ENCODE data around the gene CCDC146. TPM values are rescaled to one million over a fixed set of nuclear protein-coding genes. Genes with fewer than 3 reads are reported as not detected.
"Not testable (repeated sequence)": the region's sequence is repeated elsewhere in the genome, so short reads cannot be mapped to it uniquely, and the experiment has no call there.

CCDC146 gene
- total RNA-seq, 1 experiment from 2014 or later: 3.3 TPM

DNA sequence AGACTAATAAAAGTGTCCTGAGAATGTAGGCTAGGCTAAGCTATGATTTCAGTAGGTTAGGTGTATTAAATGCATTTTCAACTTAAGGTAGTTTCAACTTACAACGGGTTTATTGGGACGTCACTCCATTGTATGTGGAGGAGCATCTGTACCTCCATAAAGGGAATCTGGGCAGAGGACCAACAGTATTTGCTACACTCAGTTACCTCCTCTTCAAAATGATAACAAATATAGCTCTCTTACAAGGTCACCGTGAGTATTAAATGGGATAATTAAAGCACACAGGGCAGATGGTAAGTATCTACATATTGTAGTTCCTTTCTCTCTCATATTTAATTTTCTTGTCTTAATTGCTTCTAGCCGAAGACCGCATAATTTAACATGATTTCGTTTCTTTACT lies 136.2 kb downstream of the CCDC146 start:
- in situ Hi-C loops (cut with HindIII; ENCODE audit: low pct_unique_long_range_greater_than_20kb, low sequenced_read_pairs): no loop called here
- DNase-seq (ENCODE audit: low read depth): no peak

GRCh38 chr7:77262316-77262715 lies 139.9 kb downstream of the CCDC146 start:
- in situ Hi-C loops (cut with HindIII; ENCODE audit: low pct_unique_long_range_greater_than_20kb, low sequenced_read_pairs): no loop called here
- no peak for DNase-seq (ENCODE audit: low read depth)

GRCh38 chr7:77265666-77266065 lies 143.3 kb downstream of the CCDC146 start:
- in situ Hi-C loops (cut with HindIII; ENCODE audit: low pct_unique_long_range_greater_than_20kb, low sequenced_read_pairs): no loop called here
- DNase-seq (ENCODE audit: low read depth): no peak

DNA sequence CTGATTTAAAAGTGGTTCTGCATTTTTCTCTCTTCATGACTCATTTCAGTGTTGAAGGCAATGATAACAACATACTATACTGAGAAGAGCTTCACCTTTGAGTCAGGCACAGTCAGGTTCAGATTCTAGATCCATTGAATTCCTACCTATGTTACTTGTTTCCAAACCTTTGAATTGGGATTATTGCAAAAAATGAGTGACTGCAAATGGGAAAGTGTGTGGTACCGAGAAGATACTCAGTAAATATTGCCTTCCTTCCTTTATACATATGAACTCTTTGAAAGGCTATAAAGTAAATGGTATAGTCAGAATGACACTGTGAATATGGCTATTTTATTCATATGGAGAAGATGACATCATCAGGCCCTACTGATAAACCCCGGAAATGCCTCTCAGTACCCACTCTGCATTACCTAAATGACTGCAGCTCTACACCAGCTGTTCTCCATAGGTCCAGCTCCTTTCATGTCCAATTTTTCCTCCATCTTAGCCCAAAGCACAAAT lies 143.9 kb downstream of the CCDC146 start:
- in situ Hi-C loops (cut with HindIII; ENCODE audit: low pct_unique_long_range_greater_than_20kb, low sequenced_read_pairs): no loop called here
- DNase-seq (ENCODE audit: low read depth): no peak

DNA sequence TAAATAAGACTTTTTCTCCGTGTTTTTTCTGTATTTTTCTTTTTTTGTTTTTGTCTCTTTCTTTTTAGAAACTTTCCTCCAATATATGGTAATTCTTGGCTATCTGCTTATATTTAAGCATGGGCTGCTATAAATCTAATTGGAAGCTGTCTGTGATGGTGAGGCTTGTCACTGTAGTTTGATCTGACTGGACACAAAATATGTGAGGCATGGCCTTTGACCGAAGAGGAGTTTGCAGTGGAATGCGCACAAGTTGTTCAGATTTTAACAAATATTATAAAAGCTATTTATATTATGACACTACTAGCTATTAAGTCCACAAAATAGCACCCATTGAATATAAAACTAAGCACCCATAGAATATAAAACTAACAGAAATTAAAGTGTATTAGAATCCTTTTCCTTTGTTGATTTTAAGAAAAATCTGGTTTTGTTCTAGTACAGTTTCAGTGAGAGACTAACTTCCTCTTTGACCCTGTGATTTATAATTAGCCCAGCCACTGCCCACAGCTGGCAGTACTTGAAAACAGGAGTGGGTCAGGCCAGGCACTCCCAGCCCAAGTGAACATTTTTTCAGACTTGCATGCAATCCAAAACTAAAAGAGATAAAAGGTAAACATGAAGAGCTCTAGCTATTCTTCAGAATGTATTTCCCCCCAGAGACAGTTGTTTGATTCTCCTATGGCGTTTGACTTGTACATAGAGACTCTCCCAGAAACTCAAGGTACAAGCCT lies 147.1 kb downstream of the CCDC146 start:
- no peak for DNase-seq (ENCODE audit: low read depth)
- in situ Hi-C loops (cut with HindIII; ENCODE audit: low pct_unique_long_range_greater_than_20kb, low sequenced_read_pairs): no loop called here

DNA sequence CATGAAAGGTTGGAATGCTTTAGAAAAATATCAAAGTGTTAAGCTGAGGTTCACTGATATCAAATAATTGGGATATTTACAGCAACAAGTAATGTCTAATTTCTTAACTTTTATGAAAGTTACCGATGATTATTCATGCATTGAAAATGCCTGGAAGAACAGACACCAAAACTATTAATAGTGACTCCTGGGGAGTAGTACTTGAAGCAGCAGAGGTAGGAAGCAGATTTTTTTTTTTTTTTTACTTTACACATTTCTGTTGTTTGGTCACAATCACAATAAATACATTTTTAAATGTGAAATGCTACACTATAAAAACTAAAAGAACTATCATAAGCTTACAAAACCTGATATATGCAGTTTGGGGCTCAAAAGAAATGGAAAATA lies 147.7 kb downstream of the CCDC146 start:
- in situ Hi-C loops (cut with HindIII; ENCODE audit: low pct_unique_long_range_greater_than_20kb, low sequenced_read_pairs): no loop called here
- no peak for DNase-seq (ENCODE audit: low read depth)

GRCh38 chr7:77271766-77272165 lies 149.4 kb downstream of the CCDC146 start:
- in situ Hi-C loops (cut with HindIII; ENCODE audit: low pct_unique_long_range_greater_than_20kb, low sequenced_read_pairs): no loop called here

GRCh38 chr7:77275663-77276062 lies 153.2 kb downstream of the CCDC146 start:
- peak; percentile 3 for DNase-seq (ENCODE audit: low read depth)
- in situ Hi-C loops (cut with HindIII; ENCODE audit: low pct_unique_long_range_greater_than_20kb, low sequenced_read_pairs): not testable (repeated sequence)

More at GRCh38 chr7:77271766-77272165, 149.4 kb downstream of the CCDC146 start:
- DNase-seq (ENCODE audit: low read depth): no peak

- in situ Hi-C loops (cut with HindIII; ENCODE audit: low pct_unique_long_range_greater_than_20kb, low sequenced_read_pairs): no loop called here
- DNase-seq (ENCODE audit: low read depth): no peak
Observed at GRCh38 chr7:77276120-77276519, 153.7 kb downstream of the CCDC146 start.

DNA sequence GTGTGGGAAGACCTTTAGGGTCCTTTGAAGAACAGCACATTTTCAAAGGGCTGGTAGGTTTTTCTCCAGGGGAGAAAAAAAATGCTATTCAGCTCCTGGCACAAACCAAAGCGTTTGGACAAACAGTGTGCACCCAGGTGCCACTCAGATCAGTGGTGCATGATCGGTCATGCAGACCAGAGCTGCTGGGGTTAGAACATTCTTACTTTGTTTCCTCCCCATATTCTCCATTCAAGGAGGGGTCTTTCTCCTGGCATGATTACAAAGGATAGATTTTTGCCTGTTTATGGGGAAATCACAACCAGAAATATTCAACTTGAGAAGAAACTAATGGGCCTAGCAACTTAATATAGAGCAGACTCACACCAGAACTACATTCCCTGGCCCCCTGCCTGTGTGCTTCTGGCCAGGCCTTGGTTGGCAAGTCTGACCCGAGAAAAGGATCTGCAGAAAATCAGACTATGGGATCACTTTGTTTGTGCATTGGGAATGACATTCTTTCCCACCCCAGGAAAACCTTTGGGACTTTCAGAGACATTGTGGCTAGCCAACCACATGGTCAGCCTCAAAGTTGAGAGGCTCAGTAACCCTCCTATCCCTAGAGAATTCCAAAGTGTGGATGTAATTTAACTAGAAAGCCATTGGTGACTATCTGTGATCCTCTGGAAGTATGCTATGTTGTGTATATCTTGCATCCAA lies 159.5 kb downstream of the CCDC146 start:
- peak; percentile 37 for DNase-seq (ENCODE audit: low read depth)
- in situ Hi-C loops (cut with HindIII; ENCODE audit: low pct_unique_long_range_greater_than_20kb, low sequenced_read_pairs): no loop called here

GRCh38 chr7:77282897-77283296 lies 160.5 kb downstream of the CCDC146 start:
- in situ Hi-C loops (cut with HindIII; ENCODE audit: low pct_unique_long_range_greater_than_20kb, low sequenced_read_pairs): no loop called here

GRCh38 chr7:77284005-77284404 lies 161.6 kb downstream of the CCDC146 start:
- DNase-seq (ENCODE audit: low read depth): no peak
- in situ Hi-C loops (cut with HindIII; ENCODE audit: low pct_unique_long_range_greater_than_20kb, low sequenced_read_pairs): no loop called here

More at GRCh38 chr7:77282897-77283296, 160.5 kb downstream of the CCDC146 start:
- no peak for DNase-seq (ENCODE audit: low read depth)

- no peak for DNase-seq (ENCODE audit: low read depth)
- in situ Hi-C loops (cut with HindIII; ENCODE audit: low pct_unique_long_range_greater_than_20kb, low sequenced_read_pairs): no loop called here
Observed at GRCh38 chr7:77284616-77285015, 162.2 kb downstream of the CCDC146 start.

- in situ Hi-C loops (cut with HindIII; ENCODE audit: low pct_unique_long_range_greater_than_20kb, low sequenced_read_pairs): no loop called here
- no peak for DNase-seq (ENCODE audit: low read depth)
Observed at GRCh38 chr7:77288676-77289320, 166.4 kb downstream of the CCDC146 start.

- DNase-seq (ENCODE audit: low read depth): no peak
- in situ Hi-C loops (cut with HindIII; ENCODE audit: low pct_unique_long_range_greater_than_20kb, low sequenced_read_pairs): no loop called here
Observed at GRCh38 chr7:77289387-77289786, 167.0 kb downstream of the CCDC146 start.

DNA sequence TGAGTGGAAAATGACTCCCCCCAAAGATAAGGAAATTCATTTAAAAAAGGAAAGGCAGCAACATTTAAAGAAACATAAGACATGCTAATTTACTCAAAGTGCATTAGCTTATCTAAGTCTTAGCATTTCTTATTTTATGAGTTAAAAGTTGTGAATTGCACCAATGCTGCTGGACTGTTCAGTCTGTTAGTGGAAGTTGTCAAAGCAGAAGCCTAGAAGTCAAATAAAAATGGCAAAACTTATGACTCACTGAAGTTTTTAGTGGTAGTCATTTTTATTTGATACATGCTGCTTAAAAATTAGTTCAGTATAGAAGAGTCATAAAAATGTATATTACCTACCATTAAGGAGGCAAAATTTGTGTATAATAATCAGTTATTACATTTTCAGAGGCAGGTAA lies 168.0 kb downstream of the CCDC146 start:
- DNase-seq (ENCODE audit: low read depth): no peak
- in situ Hi-C loops (cut with HindIII; ENCODE audit: low pct_unique_long_range_greater_than_20kb, low sequenced_read_pairs): no loop called here

- no peak for DNase-seq (ENCODE audit: low read depth)
- in situ Hi-C loops (cut with HindIII; ENCODE audit: low pct_unique_long_range_greater_than_20kb, low sequenced_read_pairs): no loop called here
Observed at GRCh38 chr7:77293046-77293445, 170.6 kb downstream of the CCDC146 start.

DNA sequence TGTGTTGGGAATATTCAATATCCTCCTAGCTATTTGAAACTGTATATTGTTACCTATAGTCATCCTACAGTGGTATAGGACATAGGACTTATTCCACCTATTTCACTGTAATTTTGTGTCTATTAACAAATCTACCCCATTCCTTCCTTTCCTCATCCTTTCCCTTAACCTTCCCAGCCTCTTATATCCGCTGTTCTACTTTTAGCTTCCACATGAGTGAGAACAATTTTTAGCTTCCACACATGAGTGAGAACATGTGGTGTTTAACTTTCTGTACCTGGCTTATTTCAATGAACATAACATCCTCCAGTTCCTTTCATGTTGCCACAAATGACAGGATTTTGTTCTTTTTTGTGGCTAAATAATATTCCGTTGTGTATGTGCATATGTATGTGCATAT lies 173.1 kb downstream of the CCDC146 start:
- DNase-seq (ENCODE audit: low read depth): no peak
- in situ Hi-C loops (cut with HindIII; ENCODE audit: low pct_unique_long_range_greater_than_20kb, low sequenced_read_pairs): no loop called here

All from Caki2 (cell line).